Memory B cell (primary cell): ENCODE data around the gene CTSL.

ENCODE experiments used
- ATAC-seq: fragments of 150-1000 bp; cut with Tn5 transposase; 2 replicates; pipeline ENCODE4 v1.10.0; 2021; ENCODE audit warnings: low read depth, mild to moderate bottlenecking, moderate library complexity
- DNase-seq, 2 donors: peaks; one replicate each; pipeline ENCODE4 v3.0.0; 2022; ENCODE audit warnings: low spot score in 2 of 2
- H3K27ac Mint-ChIP-seq: one replicate; pipeline ENCODE4 v1.8.0; 2022; ENCODE audit warnings: mild to moderate bottlenecking, moderate library complexity, mixed read lengths
- H3K27me3 Mint-ChIP-seq: one replicate; pipeline ENCODE4 v1.8.0; 2022; ENCODE audit warnings: mixed read lengths
- H3K36me3 Mint-ChIP-seq: one replicate; pipeline ENCODE4 v1.8.0; 2022; ENCODE audit warnings: mild to moderate bottlenecking, mixed read lengths
- H3K4me1 Mint-ChIP-seq: one replicate; pipeline ENCODE4 v1.8.0; 2022; ENCODE audit warnings: mixed read lengths
- H3K4me3 Mint-ChIP-seq: one replicate; pipeline ENCODE4 v1.8.0; 2022; ENCODE audit warnings: mild to moderate bottlenecking, moderate library complexity, mixed read lengths
- H3K9me3 Mint-ChIP-seq: one replicate; pipeline ENCODE4 v1.8.0; 2022; ENCODE audit warnings: mixed read lengths

The CTSL gene

DNA sequence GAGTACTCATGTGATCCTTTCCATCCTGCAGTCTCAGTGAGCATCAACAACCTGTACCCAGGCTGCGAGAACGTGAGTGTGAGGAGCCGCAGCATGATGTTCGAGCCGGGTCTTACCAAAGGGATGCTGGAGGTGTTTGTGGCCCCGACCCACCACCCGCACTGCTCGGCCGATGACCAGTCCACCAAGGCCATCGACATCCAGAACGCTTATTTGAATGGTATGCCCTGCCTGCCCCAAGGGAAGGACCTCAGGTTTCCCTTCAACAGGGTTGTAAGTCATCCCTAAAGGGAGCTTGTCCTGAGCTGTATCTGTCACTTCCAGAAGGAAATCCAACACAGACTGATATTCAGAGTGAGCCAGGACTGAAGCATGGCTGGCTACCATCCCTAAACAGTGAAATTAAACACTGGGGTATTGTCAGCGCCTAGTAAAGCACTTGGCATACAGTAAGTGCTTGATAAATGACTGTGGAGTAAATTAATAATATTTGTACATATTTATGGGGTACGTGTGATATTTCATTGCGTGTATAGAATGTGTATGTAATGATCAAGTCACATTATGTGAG lies 39.3 kb upstream of the CTSL start:
- no peaks in the 10 kb centered on the region for H3K27me3 Mint-ChIP-seq
- H3K27ac Mint-ChIP-seq, result no peak overlapping the region
- ATAC-seq (no peak), DNase-seq (no peak)
- H3K9me3 Mint-ChIP-seq, result peaks cover 3% of the 10 kb centered on the region
- H3K4me1 Mint-ChIP-seq, result peaks cover 4% of the 10 kb centered on the region
- no peak overlapping the region for H3K4me3 Mint-ChIP-seq
- H3K36me3 Mint-ChIP-seq, result no peaks in the 10 kb centered on the region

DNA sequence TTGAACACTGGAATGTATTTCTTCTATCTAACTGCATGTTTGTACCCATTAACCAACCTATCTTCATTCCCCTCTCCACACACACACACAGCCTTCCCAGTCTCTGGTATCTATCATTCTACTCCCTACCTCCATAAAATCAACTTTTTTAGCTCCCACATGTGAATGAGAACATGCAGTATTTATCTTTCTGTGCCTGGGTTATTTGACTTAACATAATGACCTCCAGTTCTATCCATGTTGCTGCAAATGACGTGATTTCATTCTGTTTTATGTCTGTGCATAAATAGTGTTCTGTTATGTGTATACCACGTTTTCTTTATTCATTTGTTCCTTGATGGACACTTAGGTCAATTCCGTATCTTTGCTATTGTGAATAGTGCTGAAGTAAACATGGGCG lies 38.7 kb upstream of the CTSL start:
- ATAC-seq (no peak), DNase-seq (no peak)
- no peak overlapping the region for H3K27ac Mint-ChIP-seq
- H3K4me1 Mint-ChIP-seq, result peaks cover 4% of the 10 kb centered on the region
- H3K27me3 Mint-ChIP-seq, result no peaks in the 10 kb centered on the region
- H3K9me3 Mint-ChIP-seq, result peaks cover 3% of the 10 kb centered on the region
- H3K4me3 Mint-ChIP-seq, result no peak overlapping the region
- H3K36me3 Mint-ChIP-seq, result no peaks in the 10 kb centered on the region

DNA sequence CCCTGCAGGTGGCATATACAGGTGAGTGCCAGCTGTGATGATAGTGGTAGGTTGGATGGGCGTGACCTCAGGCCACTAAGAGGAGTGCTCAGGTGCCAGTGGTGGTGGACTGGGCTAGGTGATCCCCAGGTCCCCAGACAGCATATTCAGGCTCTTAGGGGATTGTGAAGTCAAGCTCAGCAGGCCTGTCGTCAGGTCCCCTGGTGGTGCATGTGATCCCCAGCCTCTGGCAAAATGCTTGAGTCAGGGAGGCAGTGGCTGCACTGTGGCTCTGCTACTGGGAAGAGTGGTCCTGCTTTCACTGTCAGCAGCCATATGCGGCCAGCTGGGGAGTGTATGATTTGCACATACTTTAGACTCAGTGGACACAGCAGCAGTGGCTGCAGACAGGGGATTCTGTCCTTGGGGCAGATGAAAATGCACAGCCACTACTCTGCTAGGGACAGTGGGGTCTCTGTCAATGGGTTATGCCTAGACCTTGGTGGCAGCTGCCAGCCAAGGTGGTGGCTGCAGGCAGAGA lies 31.6 kb upstream of the CTSL start:
- Mint-ChIP-seq H3K4me1 (no peaks in the 10 kb centered on the region), H3K9me3 (peaks cover 9% of the 10 kb centered on the region), H3K4me3 (no peak overlapping the region), H3K27ac (no peak overlapping the region), H3K36me3 (no peaks in the 10 kb centered on the region), H3K27me3 (no peaks in the 10 kb centered on the region)
- DNase-seq, result no peak
- no peak for ATAC-seq

DNA sequence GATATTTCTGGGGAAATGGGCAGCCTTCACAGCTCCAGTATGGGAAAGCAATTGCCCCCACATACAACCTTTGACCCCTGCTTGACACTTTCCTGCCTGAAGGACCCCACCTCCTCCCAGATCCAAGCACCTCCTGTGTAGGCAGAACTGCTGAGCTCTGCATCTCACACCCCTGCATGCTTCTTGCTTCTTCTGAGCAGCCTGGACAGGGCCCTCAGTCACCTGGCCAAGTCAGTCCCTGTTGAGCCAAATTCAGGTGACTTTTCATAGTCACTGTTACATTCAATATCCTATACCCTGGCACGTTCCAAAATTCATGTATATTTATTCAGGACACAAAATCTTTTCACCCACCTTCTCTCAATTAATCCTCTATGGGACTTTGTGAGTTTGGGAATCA lies 30.4 kb upstream of the CTSL start:
- H3K4me1 Mint-ChIP-seq, result no peaks in the 10 kb centered on the region
- no peaks in the 10 kb centered on the region for H3K36me3 Mint-ChIP-seq
- no peak overlapping the region for H3K27ac Mint-ChIP-seq
- DNase-seq (no peak), ATAC-seq (no peak)
- peaks cover 7% of the 10 kb centered on the region for H3K9me3 Mint-ChIP-seq
- H3K27me3 Mint-ChIP-seq, result no peaks in the 10 kb centered on the region
- no peak overlapping the region for H3K4me3 Mint-ChIP-seq

DNA sequence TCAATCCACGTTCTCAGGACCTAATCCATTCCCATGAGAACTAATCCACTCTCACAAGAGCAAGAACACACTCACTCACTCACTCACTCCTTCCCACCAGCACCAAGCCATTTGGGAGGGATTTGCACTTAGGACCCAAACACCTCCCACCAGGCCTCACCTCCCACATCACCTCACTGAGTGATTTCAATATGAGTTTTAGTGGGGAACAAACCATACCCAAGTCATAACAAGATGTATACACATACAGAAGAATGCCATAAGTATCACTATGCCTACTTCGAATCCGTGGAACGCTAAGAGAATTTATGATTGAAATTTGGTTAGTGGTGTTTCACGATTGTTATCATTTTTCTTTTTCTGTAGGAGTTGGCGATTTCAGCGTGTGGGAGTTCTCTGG lies 29.3 kb upstream of the CTSL start:
- no peaks in the 10 kb centered on the region for H3K27me3 Mint-ChIP-seq
- no peaks in the 10 kb centered on the region for H3K36me3 Mint-ChIP-seq
- no peak overlapping the region for H3K27ac Mint-ChIP-seq
- peaks cover 6% of the 10 kb centered on the region for H3K9me3 Mint-ChIP-seq
- no peak for DNase-seq
- H3K4me3 Mint-ChIP-seq, result no peak overlapping the region
- no peaks in the 10 kb centered on the region for H3K4me1 Mint-ChIP-seq
- no peak for ATAC-seq

DNA sequence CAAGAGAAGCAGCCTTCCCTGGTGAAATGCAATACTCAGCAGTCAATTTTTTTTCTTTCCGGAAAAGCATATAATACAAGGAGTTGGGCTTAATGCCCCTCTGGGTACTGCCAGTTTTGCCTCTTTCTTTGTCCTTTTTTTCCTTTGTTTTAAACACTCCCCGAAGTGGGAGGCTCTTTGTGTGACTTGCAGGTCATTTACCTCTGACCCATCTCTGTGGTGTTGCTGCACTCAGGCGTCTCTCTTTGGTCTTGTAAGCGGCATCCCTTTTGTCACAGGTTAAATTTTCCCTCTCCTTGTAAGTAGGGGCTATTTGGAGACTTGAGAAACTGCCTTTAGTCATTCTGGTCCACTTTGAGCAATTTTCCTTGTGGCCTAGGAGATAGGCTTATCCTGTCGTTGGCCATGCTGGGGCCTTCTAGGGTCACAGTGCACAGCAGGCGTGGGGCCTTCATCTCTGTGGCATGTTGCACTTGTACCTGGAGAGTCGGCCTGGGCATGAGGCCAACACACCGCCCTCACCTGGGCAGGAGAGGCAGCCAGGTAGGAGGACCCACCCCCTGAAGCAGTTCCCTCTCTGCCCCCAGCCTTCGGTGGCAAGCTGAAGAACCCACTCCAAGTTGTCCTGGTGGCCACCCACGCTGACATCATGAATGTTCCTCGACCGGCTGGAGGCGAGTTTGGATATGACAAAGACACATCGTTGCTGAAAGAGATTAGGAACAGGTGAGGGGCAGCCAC lies 27.7 kb upstream of the CTSL start:
- DNase-seq, result no peak
- H3K4me3 Mint-ChIP-seq, result no peak overlapping the region
- H3K9me3 Mint-ChIP-seq, result peaks cover 4% of the 10 kb centered on the region
- H3K4me1 Mint-ChIP-seq, result no peaks in the 10 kb centered on the region
- no peaks in the 10 kb centered on the region for H3K27me3 Mint-ChIP-seq
- no peaks in the 10 kb centered on the region for H3K36me3 Mint-ChIP-seq
- no peak for ATAC-seq
- H3K27ac Mint-ChIP-seq, result no peak overlapping the region

DNA sequence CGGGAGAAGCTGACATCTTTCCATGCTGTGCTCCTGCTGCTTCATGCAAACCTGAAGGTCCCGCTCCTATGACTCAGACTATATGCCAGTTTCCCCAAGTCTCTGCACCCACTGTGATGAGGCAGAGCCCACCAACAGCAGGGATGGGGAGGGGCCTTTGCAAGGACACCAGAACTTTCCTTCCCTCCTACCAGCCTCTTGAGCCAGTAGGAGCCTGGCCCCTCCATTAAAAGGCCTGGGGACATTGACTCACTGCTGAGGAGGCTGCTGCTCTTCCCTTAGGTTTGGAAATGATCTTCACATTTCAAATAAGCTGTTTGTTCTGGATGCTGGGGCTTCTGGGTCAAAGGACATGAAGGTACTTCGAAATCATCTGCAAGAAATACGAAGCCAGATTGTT lies 26.1 kb upstream of the CTSL start:
- Mint-ChIP-seq H3K36me3 (no peaks in the 10 kb centered on the region), H3K27me3 (no peaks in the 10 kb centered on the region), H3K27ac (no peak overlapping the region), H3K4me1 (no peaks in the 10 kb centered on the region), H3K4me3 (no peak overlapping the region), H3K9me3 (no peaks in the 10 kb centered on the region)
- ATAC-seq (no peak), DNase-seq (no peak)

DNA sequence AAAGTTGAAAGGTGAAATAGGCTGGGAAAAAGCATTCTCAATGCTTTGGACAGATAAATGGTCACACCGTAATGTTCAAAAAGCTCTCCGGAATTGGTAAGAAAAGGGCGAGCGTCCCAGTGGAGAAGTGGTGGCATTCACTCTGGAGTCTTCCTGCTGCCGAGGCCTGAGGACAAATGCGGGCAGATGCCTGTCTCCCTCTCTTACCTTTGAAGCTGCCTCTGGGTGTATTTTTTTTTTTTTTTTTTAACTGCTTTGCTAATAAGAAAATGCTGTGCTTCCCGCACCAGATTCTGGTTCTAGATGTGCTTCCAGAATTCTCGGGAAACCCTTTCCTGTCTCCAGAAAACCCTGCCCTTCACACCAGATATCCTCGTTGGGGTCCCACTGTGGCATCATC lies 24.4 kb upstream of the CTSL start:
- Mint-ChIP-seq H3K36me3 (no peaks in the 10 kb centered on the region), H3K4me3 (no peak overlapping the region), H3K27me3 (no peaks in the 10 kb centered on the region), H3K9me3 (no peaks in the 10 kb centered on the region), H3K27ac (no peak overlapping the region), H3K4me1 (no peaks in the 10 kb centered on the region)
- no peak for ATAC-seq
- DNase-seq, result no peak

DNA sequence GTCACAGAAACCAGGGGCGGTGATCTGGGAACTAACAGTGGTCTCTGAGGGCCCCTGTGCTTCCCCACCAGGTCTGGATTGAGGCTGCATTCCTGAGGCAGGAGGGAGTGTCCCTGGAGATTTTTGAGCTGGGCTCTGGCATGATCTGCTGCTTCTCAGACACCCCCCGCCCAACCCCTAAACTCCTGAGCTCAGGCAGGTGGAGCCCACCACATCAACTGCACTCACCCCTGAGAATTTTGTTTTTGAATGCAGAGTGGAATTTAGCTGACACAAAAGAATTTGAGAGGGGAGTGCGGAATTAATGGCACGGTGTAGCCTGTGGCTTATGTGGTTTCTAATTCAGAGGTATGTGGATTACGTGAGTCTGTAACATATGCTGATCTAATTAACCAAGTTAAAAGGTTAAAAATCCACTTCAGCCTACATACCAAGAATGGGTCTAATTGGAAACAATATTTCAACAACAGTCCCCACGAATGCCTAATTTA lies 23.9 kb upstream of the CTSL start:
- Mint-ChIP-seq H3K27me3 (no peaks in the 10 kb centered on the region), H3K27ac (no peak overlapping the region), H3K4me1 (no peaks in the 10 kb centered on the region), H3K9me3 (no peaks in the 10 kb centered on the region), H3K4me3 (no peak overlapping the region), H3K36me3 (no peaks in the 10 kb centered on the region)
- DNase-seq (no peak), ATAC-seq (no peak)

DNA sequence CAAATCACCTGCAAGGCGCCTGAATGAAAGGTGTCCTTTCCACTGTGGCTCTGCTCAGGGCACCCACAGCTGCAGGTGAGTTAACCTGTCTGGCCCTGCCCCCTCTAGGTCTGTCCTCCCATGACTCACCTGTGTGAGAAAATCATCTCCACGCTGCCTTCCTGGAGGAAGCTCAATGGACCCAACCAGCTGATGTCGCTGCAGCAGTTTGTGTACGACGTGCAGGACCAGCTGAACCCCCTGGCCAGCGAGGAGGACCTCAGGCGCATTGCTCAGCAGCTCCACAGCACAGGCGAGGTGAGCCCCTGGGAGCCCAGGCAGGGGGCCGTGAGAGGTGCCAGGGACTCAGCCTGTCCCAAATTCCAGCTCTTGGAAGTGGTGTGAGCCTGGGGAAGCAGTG lies 23.0 kb upstream of the CTSL start:
- DNase-seq, result no peak
- no peaks in the 10 kb centered on the region for H3K36me3 Mint-ChIP-seq
- H3K9me3 Mint-ChIP-seq, result peaks cover 2% of the 10 kb centered on the region
- no peaks in the 10 kb centered on the region for H3K4me1 Mint-ChIP-seq
- H3K27ac Mint-ChIP-seq, result no peak overlapping the region
- ATAC-seq, result no peak
- H3K4me3 Mint-ChIP-seq, result no peak overlapping the region
- no peaks in the 10 kb centered on the region for H3K27me3 Mint-ChIP-seq

DNA sequence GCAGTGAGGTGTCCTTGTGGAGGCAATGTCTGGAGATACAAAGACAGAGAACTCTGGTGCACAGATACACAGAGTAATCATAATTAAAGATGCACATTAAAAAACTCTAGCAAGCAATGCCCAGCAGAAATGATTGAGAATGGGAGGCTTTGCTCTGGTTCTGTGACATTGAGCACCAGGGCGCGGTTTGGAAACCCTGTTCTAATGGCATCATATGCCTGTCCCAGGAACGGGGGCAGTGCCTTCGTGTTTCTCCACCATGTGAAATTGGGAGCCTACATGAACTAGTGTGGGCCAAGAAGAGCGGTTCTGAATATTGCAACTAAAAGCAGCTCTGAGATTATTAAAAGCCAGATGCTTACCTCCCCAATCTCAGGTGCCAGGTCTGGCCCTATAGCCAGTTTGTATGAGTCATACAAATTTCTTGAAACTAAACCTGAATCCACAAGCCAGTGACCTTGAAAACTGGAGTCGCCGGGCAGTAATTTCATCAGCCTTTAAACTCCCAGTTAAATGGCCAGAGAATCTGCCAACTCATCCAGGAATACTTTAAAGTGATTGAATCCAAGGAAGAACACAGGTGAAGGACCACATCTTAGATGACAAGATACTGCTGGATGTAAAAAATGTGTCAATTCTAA lies 22.2 kb upstream of the CTSL start:
- H3K36me3 Mint-ChIP-seq, result no peaks in the 10 kb centered on the region
- H3K27me3 Mint-ChIP-seq, result no peaks in the 10 kb centered on the region

DNA sequence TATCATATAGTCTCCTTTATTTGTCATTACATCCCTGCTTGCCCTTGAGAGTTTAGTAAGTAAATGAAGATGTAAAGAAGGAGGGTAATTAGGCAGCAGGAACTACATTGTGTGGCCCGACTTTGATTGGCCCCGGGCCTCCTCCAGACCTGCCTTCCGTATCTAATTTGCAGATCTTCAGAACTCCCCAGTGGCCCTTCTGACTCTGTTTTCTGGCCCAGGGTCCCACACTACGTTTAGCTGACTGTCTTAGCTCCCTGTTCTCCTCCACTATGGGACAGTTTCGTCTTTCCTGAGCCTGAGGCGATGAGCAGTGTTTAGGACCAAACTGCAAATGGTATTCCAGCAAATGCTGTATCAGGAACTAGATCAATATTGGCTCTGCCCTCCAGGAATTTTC lies 21.6 kb upstream of the CTSL start:
- H3K9me3 Mint-ChIP-seq, result peaks cover 2% of the 10 kb centered on the region
- no peaks in the 10 kb centered on the region for H3K4me1 Mint-ChIP-seq
- H3K27me3 Mint-ChIP-seq, result no peaks in the 10 kb centered on the region
- H3K27ac Mint-ChIP-seq, result no peak overlapping the region
- no peaks in the 10 kb centered on the region for H3K36me3 Mint-ChIP-seq
- DNase-seq (no peak), ATAC-seq (no peak)
- H3K4me3 Mint-ChIP-seq, result no peak overlapping the region

More for the DNA sequence above, 22.2 kb upstream of the CTSL start:
- no peak overlapping the region for H3K4me3 Mint-ChIP-seq
- ATAC-seq (no peak), DNase-seq (no peak)
- peaks cover 2% of the 10 kb centered on the region for H3K9me3 Mint-ChIP-seq
- H3K4me1 Mint-ChIP-seq, result no peaks in the 10 kb centered on the region
- no peak overlapping the region for H3K27ac Mint-ChIP-seq

DNA sequence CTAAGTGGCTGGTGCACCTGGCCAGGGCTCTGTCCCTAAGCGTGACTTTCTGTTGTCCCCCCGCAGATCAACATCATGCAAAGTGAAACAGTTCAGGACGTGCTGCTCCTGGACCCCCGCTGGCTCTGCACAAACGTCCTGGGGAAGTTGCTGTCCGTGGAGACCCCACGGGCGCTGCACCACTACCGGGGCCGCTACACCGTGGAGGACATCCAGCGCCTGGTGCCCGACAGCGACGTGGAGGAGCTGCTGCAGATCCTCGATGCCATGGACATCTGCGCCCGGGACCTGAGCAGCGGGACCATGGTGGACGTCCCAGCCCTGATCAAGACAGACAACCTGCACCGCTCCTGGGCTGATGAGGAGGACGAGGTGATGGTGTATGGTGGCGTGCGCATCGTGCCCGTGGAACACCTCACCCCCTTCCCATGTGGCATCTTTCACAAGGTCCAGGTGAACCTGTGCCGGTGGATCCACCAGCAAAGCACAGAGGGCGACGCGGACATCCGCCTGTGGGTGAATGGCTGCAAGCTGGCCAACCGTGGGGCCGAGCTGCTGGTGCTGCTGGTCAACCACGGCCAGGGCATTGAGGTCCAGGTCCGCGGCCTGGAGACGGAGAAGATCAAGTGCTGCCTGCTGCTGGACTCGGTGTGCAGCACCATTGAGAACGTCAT lies 19.7 kb upstream of the CTSL start:
- H3K27me3 Mint-ChIP-seq, result no peaks in the 10 kb centered on the region
- no peak for ATAC-seq
- H3K36me3 Mint-ChIP-seq, result no peaks in the 10 kb centered on the region
- peaks cover 2% of the 10 kb centered on the region for H3K9me3 Mint-ChIP-seq
- no peak overlapping the region for H3K4me3 Mint-ChIP-seq
- H3K27ac Mint-ChIP-seq, result no peak overlapping the region
- DNase-seq, result no peak
- no peaks in the 10 kb centered on the region for H3K4me1 Mint-ChIP-seq

DNA sequence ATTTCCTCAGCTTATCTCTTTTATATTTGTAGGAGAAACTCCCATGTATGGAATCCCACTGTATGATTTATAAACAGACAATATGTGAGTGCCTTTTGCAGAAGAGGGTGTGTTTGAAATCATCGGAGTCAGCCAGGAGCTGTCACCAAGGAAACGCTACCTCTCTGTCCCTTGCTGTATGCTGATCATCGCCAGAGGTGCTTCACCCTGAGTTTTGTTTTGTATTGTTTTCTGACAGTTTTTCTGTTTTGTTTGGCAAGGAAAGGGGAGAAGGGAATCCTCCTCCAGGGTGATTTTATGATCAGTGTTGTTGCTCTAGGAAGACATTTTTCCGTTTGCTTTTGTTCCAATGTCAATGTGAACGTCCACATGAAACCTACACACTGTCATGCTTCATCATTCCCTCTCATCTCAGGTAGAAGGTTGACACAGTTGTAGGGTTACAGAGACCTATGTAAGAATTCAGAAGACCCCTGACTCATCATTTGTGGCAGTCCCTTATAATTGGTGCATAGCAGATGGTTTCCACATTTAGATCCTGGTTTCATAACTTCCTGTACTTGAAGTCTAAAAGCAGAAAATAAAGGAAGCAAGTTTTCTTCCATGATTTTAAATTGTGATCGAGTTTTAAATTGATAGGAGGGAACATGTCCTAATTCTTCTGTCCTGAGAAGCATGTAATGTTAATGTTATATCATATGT lies 18.0 kb upstream of the CTSL start:
- Mint-ChIP-seq H3K27me3 (no peaks in the 10 kb centered on the region), H3K27ac (no peak overlapping the region), H3K4me1 (no peaks in the 10 kb centered on the region), H3K36me3 (no peaks in the 10 kb centered on the region), H3K4me3 (no peak overlapping the region), H3K9me3 (peaks cover 4% of the 10 kb centered on the region)
- DNase-seq (no peak), ATAC-seq (no peak)
